Neural cell (in vitro differentiated cells): ENCODE data around the gene IRS2.

ENCODE experiments used
- EP300 ChIP-seq: fragments of 450-650 bp; conservative IDR thresholded peaks from 2 replicates; pipeline ENCODE4 v1.6.1; 2014; ENCODE audit warnings: antibody characterized with exemption, mild to moderate bottlenecking, moderate library complexity; ENCODE audit not compliant: poor library complexity, severe bottlenecking
- EZH2 ChIP-seq: fragments of 200-600, 300-800 bp; shearing (Covaris generic), sonication (generic); IDR thresholded peaks from 2 replicates; pipeline ENCODE4 v1.6.1; 2014; ENCODE audit warnings: antibody characterized with exemption, low read length, borderline replicate concordance, mild to moderate bottlenecking; ENCODE audit not compliant: insufficient read depth, poor library complexity, severe bottlenecking
- REST ChIP-seq: IDR thresholded peaks from 2 replicates; pipeline ENCODE4 v1.6.1; 2012; ENCODE audit warnings: borderline replicate concordance
- SMC3 ChIP-seq: fragments of 450-650 bp; conservative IDR thresholded peaks from 2 replicates; pipeline ENCODE4 v1.6.1; 2014; ENCODE audit warnings: antibody characterized with exemption, mild to moderate bottlenecking, moderate library complexity; ENCODE audit not compliant: poor library complexity
- TAF1 ChIP-seq: IDR thresholded peaks from 2 replicates; pipeline ENCODE4 v1.6.1; 2012; ENCODE audit warnings: low read depth
- TF ChIP-seq, protein P1 (sequence below): fragments of 450-650 bp; IDR thresholded peaks from 2 replicates; pipeline ENCODE4 v1.5.1; 2014; ENCODE audit warnings: antibody characterized with exemption, mild to moderate bottlenecking, moderate library complexity; ENCODE audit not compliant: poor library complexity, severe bottlenecking

GRCh38 chr13:109703250-109703649, 83.1 kb downstream of the IRS2 start:
- TF ChIP-seq, protein P1, sequence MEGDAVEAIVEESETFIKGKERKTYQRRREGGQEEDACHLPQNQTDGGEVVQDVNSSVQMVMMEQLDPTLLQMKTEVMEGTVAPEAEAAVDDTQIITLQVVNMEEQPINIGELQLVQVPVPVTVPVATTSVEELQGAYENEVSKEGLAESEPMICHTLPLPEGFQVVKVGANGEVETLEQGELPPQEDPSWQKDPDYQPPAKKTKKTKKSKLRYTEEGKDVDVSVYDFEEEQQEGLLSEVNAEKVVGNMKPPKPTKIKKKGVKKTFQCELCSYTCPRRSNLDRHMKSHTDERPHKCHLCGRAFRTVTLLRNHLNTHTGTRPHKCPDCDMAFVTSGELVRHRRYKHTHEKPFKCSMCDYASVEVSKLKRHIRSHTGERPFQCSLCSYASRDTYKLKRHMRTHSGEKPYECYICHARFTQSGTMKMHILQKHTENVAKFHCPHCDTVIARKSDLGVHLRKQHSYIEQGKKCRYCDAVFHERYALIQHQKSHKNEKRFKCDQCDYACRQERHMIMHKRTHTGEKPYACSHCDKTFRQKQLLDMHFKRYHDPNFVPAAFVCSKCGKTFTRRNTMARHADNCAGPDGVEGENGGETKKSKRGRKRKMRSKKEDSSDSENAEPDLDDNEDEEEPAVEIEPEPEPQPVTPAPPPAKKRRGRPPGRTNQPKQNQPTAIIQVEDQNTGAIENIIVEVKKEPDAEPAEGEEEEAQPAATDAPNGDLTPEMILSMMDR: no peak
- TF ChIP-seq REST (no peak), EZH2 (no peak), SMC3 (no peak), EP300 (no peak), TAF1 (no peak)
